HG03066 (cell line): Measurements from ENCODE around the gene LIMD2.

Source experiments
- ATAC-seq: cut with Tn5 transposase; IDR thresholded peaks from one replicate; pipeline ENCODE4 v1.9.1; 2021; ENCODE audit warnings: low read depth; ENCODE audit not compliant: unreplicated experiment

Gene LIMD2

GRCh38 chr17:63685041-63685440 is 14.9 kb downstream of the LIMD2 start:
- no peak for ATAC-seq

GRCh38 chr17:63682981-63683380 is 16.9 kb downstream of the LIMD2 start:
- no peak for ATAC-seq

- ATAC-seq: no peak
Measured at GRCh38 chr17:63682441-63682840, 17.5 kb downstream of the LIMD2 start.

GRCh38 chr17:63681530-63681929 is 18.4 kb downstream of the LIMD2 start:
- ATAC-seq: no peak

- ATAC-seq: no peak
Measured at GRCh38 chr17:63680700-63681099, 19.2 kb downstream of the LIMD2 start.

GRCh38 chr17:63679214-63679613 is 20.7 kb downstream of the LIMD2 start:
- no peak for ATAC-seq

- no peak for ATAC-seq
Measured at GRCh38 chr17:63676584-63676983, 23.3 kb downstream of the LIMD2 start.

- no peak for ATAC-seq
Measured at GRCh38 chr17:63675607-63676546, 24.0 kb downstream of the LIMD2 start.

- ATAC-seq: no peak
Measured at GRCh38 chr17:63675231-63675606, 24.7 kb downstream of the LIMD2 start.

- no peak for ATAC-seq
Measured at GRCh38 chr17:63672856-63673255, 27.1 kb downstream of the LIMD2 start.

GRCh38 chr17:63665527-63666214 is 34.3 kb downstream of the LIMD2 start:
- no peak for ATAC-seq

- ATAC-seq: no peak
Measured at GRCh38 chr17:63659850-63660249, 40.1 kb downstream of the LIMD2 start.

- ATAC-seq: no peak
Measured at GRCh38 chr17:63658366-63658765, 41.6 kb downstream of the LIMD2 start.

- ATAC-seq: no peak
Measured at GRCh38 chr17:63657786-63658185, 42.1 kb downstream of the LIMD2 start.

GRCh38 chr17:63653050-63653449 is 46.9 kb downstream of the LIMD2 start:
- ATAC-seq: no peak

- no peak for ATAC-seq
Measured at GRCh38 chr17:63652106-63652505, 47.8 kb downstream of the LIMD2 start.

- no peak for ATAC-seq
Measured at GRCh38 chr17:63649813-63650212, 50.1 kb downstream of the LIMD2 start.

GRCh38 chr17:63647936-63648335 is 52.0 kb downstream of the LIMD2 start:
- ATAC-seq: no peak

- ATAC-seq: no peak
Measured at GRCh38 chr17:63647065-63647725, 52.7 kb downstream of the LIMD2 start.

- peak; percentile 87 for ATAC-seq
Measured at GRCh38 chr17:63646488-63646806, 53.5 kb downstream of the LIMD2 start.
